Muscle layer of duodenum (tissue), 2 donors: ENCODE results near the gene BRD2.
A peak's percentile ranks its signal among the peaks of the same experiment; 100 is the strongest.

Experiments used
- H3K27ac ChIP-seq: one replicate; pipeline ENCODE4 v1.7.0; 2013; ENCODE audit warnings: mild to moderate bottlenecking, low read length
- H3K27me3 ChIP-seq: one replicate; pipeline ENCODE4 v1.7.0; 2013; ENCODE audit warnings: low read depth, mild to moderate bottlenecking, control low read depth, low read length
- H3K36me3 ChIP-seq, 2 donors: one replicate each; pipeline ENCODE4 v1.7.0; 2013; ENCODE audit warnings: low read length in 2 of 2, control low read depth in 1 of 2, mild to moderate bottlenecking in 1 of 2; ENCODE audit not compliant: insufficient read depth in 2 of 2, control insufficient read depth in 1 of 2
- H3K4me1 ChIP-seq, 2 donors: one replicate each; pipeline ENCODE4 v1.7.0; 2013; ENCODE audit warnings: low read length in 2 of 2, mild to moderate bottlenecking in 2 of 2, control low read depth in 1 of 2, moderate library complexity in 1 of 2; ENCODE audit not compliant: insufficient read depth in 2 of 2, control insufficient read depth in 1 of 2
- H3K4me3 ChIP-seq, 2 donors: one replicate each; pipeline ENCODE4 v1.7.0; 2013; ENCODE audit warnings: low read length in 2 of 2, low read depth in 1 of 2, mild to moderate bottlenecking in 1 of 2
- H3K9me3 ChIP-seq, 2 donors: one replicate each; pipeline ENCODE4 v1.7.0; 2013; ENCODE audit warnings: low read length in 2 of 2, control low read depth in 1 of 2, mild to moderate bottlenecking in 1 of 2; ENCODE audit not compliant: control insufficient read depth in 1 of 2
- donor health status: healthy.

Gene BRD2

GRCh38 chr6:32974541-32975308 is 6.3 kb downstream of the BRD2 start:
- Histone ChIP-seq H3K4me3 (peak overlapping the region; percentile 93 to 95), H3K27ac (peak overlapping the region; percentile 72), H3K36me3 (peaks cover 54 to 75% of the 10 kb centered on the region in 2 donors), H3K9me3 (no peaks in the 10 kb centered on the region), H3K27me3 (no peaks in the 10 kb centered on the region), H3K4me1 (peaks cover 25 to 51% of the 10 kb centered on the region in 2 donors)

GRCh38 chr6:32975886-32976285 is 7.5 kb downstream of the BRD2 start:
- Histone ChIP-seq H3K4me3 (peak overlapping the region; percentile 93 to 95), H3K27ac (no peak overlapping the region), H3K9me3 (no peaks in the 10 kb centered on the region), H3K27me3 (no peaks in the 10 kb centered on the region), H3K36me3 (peaks cover 66 to 78% of the 10 kb centered on the region in 2 donors), H3K4me1 (peaks cover 25 to 59% of the 10 kb centered on the region in 2 donors)

DNA sequence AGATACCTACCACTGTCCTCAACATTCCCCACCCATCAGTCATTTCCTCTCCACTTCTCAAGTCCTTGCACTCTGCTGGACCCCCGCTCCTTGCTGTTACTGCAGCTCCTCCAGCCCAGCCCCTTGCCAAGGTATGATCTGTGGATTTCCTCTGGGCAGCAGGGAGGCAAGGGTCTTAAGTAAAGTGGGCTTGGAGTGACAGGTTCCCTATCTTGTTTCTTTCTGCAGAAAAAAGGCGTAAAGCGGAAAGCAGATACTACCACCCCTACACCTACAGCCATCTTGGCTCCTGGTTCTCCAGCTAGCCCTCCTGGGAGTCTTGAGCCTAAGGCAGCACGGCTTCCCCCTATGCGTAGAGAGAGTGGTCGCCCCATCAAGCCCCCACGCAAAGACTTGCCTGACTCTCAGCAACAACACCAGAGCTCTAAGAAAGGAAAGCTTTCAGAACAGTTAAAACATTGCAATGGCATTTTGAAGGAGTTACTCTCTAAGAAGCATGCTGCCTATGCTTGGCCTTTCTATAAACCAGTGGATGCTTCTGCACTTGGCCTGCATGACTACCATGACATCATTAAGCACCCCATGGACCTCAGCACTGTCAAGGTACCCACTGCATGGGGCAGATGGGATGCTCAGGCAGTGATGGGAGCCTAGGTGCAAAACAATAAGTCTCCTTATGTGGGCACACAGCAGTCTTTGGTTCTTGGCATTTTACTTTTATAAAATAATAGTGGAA is 8.1 kb downstream of the BRD2 start:
- Histone ChIP-seq H3K27ac (no peak overlapping the region), H3K36me3 (peaks cover 72 to 78% of the 10 kb centered on the region in 2 donors), H3K4me3 (peak overlapping the region in 1 of 2 donors; percentile 93), H3K4me1 (peaks cover 25 to 63% of the 10 kb centered on the region in 2 donors), H3K9me3 (no peaks in the 10 kb centered on the region), H3K27me3 (no peaks in the 10 kb centered on the region)

- H3K36me3 ChIP-seq, result peaks cover 72 to 79% of the 10 kb centered on the region in 2 donors
- H3K4me3 ChIP-seq, result no peak overlapping the region
- peaks cover 26 to 69% of the 10 kb centered on the region in 2 donors for H3K4me1 ChIP-seq
- no peaks in the 10 kb centered on the region for H3K9me3 ChIP-seq
- H3K27me3 ChIP-seq, result no peaks in the 10 kb centered on the region
- no peak overlapping the region for H3K27ac ChIP-seq
Measured at GRCh38 chr6:32977272-32977952, 9.0 kb downstream of the BRD2 start.

DNA sequence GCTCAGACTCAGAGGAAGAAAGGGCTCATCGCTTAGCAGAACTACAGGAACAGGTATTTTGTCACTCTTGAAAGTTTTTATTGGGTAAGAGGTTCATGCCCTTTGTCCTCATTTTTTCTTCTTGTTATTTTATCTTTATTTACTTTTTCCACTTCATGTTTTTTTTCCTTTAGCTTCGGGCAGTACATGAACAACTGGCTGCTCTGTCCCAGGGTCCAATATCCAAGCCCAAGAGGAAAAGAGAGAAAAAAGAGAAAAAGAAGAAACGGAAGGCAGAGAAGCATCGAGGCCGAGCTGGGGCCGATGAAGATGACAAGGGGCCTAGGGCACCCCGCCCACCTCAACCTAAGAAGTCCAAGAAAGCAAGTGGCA is 9.5 kb downstream of the BRD2 start:
- Histone ChIP-seq H3K4me3 (no peak overlapping the region), H3K9me3 (no peaks in the 10 kb centered on the region), H3K27me3 (no peaks in the 10 kb centered on the region), H3K4me1 (peaks cover 31 to 69% of the 10 kb centered on the region in 2 donors), H3K36me3 (peaks cover 72 to 79% of the 10 kb centered on the region in 2 donors), H3K27ac (no peak overlapping the region)

GRCh38 chr6:32979720-32980487 is 11.5 kb downstream of the BRD2 start:
- H3K9me3 ChIP-seq, result no peaks in the 10 kb centered on the region
- no peak overlapping the region for H3K4me3 ChIP-seq
- no peak overlapping the region for H3K27ac ChIP-seq
- H3K4me1 ChIP-seq, result peaks cover 39 to 59% of the 10 kb centered on the region in 2 donors
- peaks cover 65 to 66% of the 10 kb centered on the region in 2 donors for H3K36me3 ChIP-seq
- no peaks in the 10 kb centered on the region for H3K27me3 ChIP-seq

DNA sequence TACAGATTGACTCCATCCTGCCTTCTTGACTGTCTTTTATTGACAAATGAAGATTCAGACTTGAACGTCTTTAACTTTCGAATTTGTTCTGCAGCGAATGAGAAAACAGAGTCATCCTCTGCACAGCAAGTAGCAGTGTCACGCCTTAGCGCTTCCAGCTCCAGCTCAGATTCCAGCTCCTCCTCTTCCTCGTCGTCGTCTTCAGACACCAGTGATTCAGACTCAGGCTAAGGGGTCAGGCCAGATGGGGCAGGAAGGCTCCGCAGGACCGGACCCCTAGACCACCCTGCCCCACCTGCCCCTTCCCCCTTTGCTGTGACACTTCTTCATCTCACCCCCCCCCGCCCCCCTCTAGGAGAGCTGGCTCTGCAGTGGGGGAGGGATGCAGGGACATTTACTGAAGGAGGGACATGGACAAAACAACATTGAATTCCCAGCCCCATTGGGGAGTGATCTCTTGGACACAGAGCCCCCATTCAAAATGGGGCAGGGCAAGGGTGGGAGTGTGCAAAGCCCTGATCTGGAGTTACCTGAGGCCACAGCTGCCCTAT is 12.2 kb downstream of the BRD2 start:
- Histone ChIP-seq H3K27me3 (no peaks in the 10 kb centered on the region), H3K9me3 (no peaks in the 10 kb centered on the region), H3K4me1 (peaks cover 33 to 53% of the 10 kb centered on the region in 2 donors), H3K27ac (no peak overlapping the region), H3K36me3 (peaks cover 60 to 61% of the 10 kb centered on the region in 2 donors), H3K4me3 (no peak overlapping the region)

- no peaks in the 10 kb centered on the region for H3K27me3 ChIP-seq
- no peaks in the 10 kb centered on the region for H3K9me3 ChIP-seq
- H3K4me3 ChIP-seq, result no peak overlapping the region
- peaks cover 43 to 44% of the 10 kb centered on the region in 2 donors for H3K36me3 ChIP-seq
- peaks cover 17 to 36% of the 10 kb centered on the region in 2 donors for H3K4me1 ChIP-seq
- H3K27ac ChIP-seq, result no peak overlapping the region
Measured at GRCh38 chr6:32982084-32982701, 13.8 kb downstream of the BRD2 start.

DNA sequence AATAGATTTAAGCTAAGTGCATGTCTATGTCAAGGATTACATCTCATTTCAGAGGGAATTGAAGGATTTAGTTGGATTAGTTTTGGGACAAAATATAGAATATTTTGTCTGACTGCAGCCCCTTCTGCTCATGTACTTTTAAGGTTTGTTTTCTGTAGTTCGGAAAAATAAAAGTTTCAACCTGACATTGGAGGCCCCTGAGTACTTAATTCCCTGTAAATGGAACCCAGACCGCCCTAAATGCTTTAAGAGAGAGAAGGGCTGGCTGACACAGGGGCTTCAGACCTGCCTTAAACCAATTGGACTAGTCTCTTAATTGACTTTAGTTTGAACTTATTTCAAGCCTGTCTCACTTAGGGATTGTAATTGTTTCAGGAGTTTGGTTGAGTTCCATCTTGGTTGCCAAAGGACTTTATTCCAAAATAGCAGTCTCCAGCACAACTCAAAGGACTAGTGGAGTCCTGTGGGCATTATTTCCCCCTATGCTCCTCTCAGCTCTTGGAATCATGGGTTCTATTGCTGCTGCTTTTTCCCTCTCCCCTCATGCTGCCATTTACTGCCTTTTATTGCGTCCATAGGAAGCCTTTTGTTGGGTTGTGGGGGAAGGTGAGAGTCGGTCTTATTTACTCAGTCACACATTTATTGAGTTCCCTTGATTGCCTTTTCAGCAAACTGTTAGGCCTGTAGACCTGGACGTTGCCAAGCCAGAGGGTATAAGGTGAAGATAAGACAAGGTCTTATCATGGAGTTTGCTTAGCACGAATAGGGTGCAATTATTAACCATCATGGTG is 14.5 kb downstream of the BRD2 start:
- no peak overlapping the region for H3K4me3 ChIP-seq
- peaks cover 36 to 37% of the 10 kb centered on the region in 2 donors for H3K36me3 ChIP-seq
- H3K27me3 ChIP-seq, result no peaks in the 10 kb centered on the region
- H3K27ac ChIP-seq, result peak overlapping the region; percentile 7
- H3K4me1 ChIP-seq, result peaks cover 14 to 29% of the 10 kb centered on the region in 2 donors
- H3K9me3 ChIP-seq, result no peaks in the 10 kb centered on the region

DNA sequence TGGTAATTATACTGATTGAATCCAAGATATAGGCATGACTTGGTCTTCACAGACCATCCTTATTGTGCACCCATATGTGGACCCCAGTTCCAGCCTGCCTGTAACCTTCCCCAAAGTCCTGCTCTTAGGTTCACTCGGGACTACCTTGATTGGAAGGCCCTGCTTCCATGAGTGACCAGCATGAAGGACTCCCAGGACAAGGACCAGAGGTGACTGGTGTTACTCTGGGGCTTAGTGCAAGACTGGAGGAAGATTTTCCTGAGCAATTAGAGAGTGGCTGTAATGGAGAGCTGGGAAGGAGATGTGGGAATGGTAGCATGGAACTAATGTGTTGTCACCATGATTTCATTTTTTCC is 15.1 kb downstream of the BRD2 start:
- Histone ChIP-seq H3K27me3 (no peaks in the 10 kb centered on the region), H3K9me3 (no peaks in the 10 kb centered on the region), H3K4me3 (no peak overlapping the region), H3K4me1 (peaks cover 14 to 24% of the 10 kb centered on the region in 2 donors), H3K27ac (no peak overlapping the region), H3K36me3 (peaks cover 31 to 32% of the 10 kb centered on the region in 2 donors)
